Neural cell (in vitro differentiated cells): Measurements from ENCODE around the gene TTF1.

Source experiments
- CTCF ChIP-seq: fragments of 450-650 bp; IDR thresholded peaks from 2 replicates; pipeline ENCODE4 v1.5.1; 2014; ENCODE audit warnings: antibody characterized with exemption, mild to moderate bottlenecking, moderate library complexity; ENCODE audit not compliant: poor library complexity, severe bottlenecking
- EP300 ChIP-seq: fragments of 450-650 bp; conservative IDR thresholded peaks from 2 replicates; pipeline ENCODE4 v1.6.1; 2014; ENCODE audit warnings: antibody characterized with exemption, mild to moderate bottlenecking, moderate library complexity; ENCODE audit not compliant: poor library complexity, severe bottlenecking
- EZH2 ChIP-seq: fragments of 200-600, 300-800 bp; shearing (Covaris generic), sonication (generic); IDR thresholded peaks from 2 replicates; pipeline ENCODE4 v1.6.1; 2014; ENCODE audit warnings: antibody characterized with exemption, low read length, borderline replicate concordance, mild to moderate bottlenecking; ENCODE audit not compliant: insufficient read depth, poor library complexity, severe bottlenecking
- MXI1 ChIP-seq: fragments of 450-650 bp; conservative IDR thresholded peaks from 2 replicates; pipeline ENCODE4 v1.6.1; 2014; ENCODE audit warnings: antibody characterized with exemption, mild to moderate bottlenecking; ENCODE audit not compliant: poor library complexity, severe bottlenecking
- POLR2AphosphoS5 ChIP-seq: IDR thresholded peaks from 2 replicates; pipeline ENCODE4 v1.6.1; 2012
- RAD21 ChIP-seq: fragments of 450-650 bp; conservative IDR thresholded peaks from 2 replicates; pipeline ENCODE4 v1.6.1; 2014; ENCODE audit warnings: antibody characterized with exemption, mild to moderate bottlenecking, moderate library complexity
- SMC3 ChIP-seq: fragments of 450-650 bp; conservative IDR thresholded peaks from 2 replicates; pipeline ENCODE4 v1.6.1; 2014; ENCODE audit warnings: antibody characterized with exemption, mild to moderate bottlenecking, moderate library complexity; ENCODE audit not compliant: poor library complexity
- TAF1 ChIP-seq: IDR thresholded peaks from 2 replicates; pipeline ENCODE4 v1.6.1; 2012; ENCODE audit warnings: low read depth

- TF ChIP-seq CTCF = no peak
- TF ChIP-seq POLR2AphosphoS5 = no peak
- TF ChIP-seq RAD21 = no peak
- no peak for TF ChIP-seq EZH2
- no peak for TF ChIP-seq TAF1
- no peak for TF ChIP-seq SMC3
- no peak for TF ChIP-seq EP300
- TF ChIP-seq MXI1 = no peak
Measured at GRCh38 chr9:132346177-132346576, 60.5 kb downstream of the TTF1 start.
